HG02642 (cell line): ENCODE measurements around the gene TNRC6B.

Source experiments
- ATAC-seq: cut with Tn5 transposase; IDR thresholded peaks from one replicate; pipeline ENCODE4 v1.9.1; 2021; ENCODE audit warnings: mild to moderate bottlenecking; ENCODE audit not compliant: unreplicated experiment, poor library complexity

The TNRC6B gene

DNA sequence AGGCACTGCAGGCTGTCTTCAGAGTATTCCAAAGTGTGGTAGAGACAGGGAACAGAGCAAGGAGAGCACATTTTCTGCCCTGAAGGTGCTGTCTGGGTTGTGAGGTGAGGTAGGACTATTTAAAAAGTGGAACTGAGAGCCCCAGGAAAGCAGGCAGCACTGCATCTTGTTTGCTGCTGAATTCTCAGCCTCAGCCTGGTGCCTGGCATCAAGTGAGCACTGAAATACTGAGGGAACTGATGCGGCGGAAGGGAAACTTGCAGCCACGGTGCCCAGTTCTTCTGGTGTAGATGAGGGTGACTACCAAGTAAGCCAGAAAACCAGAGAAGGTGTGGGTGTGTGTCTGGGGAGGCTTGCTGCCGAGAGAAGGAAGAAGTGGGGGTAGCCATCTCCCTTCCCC lies 59.5 kb downstream of the TNRC6B start:
- ATAC-seq = no peak

- ATAC-seq = no peak
These were observed 60.2 kb downstream of the TNRC6B start for GRCh38 chr22:40237788-40238424.

DNA sequence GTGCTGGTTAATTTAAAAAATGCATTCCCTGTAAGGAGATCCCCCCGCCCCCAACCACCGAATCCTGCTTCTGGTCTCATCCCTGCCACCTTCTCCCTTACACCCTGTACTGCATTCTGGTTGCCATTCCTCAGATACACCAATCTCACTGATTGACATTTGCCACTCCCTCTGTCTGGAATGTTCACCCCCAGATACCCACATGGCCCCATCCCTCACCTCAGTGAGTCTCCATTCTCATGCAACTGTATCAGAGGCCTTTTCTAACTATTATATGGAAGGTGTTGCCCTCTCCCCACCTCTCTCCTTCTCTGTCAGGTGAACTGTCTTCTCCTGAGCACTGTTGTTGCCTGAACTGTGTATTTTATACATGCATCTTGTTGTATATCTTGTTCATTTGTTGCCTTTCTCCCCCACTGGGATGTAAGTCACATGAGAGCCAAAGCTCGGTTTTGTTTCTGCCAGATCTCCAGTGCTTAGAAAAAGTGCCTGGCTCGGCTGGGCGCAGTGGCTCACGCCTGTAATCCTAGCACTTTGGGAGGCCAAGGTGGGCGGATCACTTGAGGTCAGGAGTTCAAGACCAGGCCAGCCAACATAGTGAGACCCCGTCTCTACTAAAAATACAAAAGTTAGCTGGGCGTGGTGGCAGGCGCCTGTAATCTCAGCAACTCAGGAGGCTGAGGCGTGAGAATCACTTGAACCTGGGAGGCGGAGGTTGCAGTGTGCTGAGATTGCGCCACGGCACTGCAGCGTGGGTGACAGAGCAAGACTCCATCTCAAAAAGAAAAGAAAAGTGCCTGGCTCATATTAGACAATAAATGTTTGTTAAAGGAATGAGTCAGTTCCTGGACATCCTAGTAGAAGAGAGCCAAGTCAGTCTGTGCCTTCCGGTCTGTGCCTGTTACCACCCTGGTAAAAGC lies 61.0 kb downstream of the TNRC6B start:
- no peak for ATAC-seq

- no peak for ATAC-seq
These were observed 61.6 kb downstream of the TNRC6B start for GRCh38 chr22:40239345-40239683.

DNA sequence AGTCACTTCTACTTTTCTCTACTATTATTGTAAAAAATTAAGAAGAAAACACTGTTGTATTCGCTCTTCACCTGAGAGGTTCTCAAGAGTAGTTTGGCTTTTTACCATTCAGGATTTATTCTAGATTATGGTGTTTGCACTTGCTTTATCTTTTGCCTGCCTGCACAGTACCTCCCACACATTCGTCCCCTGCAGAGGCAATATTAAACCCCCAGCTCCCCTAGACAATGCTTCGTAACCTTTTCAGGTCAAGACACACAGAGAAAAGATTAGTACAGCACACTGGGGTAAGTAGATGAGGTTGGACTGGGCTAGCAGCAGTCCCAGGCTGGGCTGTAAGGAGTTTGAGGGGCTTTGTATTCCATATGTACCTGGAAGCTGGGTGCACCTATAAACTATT lies 62.4 kb downstream of the TNRC6B start:
- ATAC-seq = no peak

GRCh38 chr22:40240686-40241085 lies 63.0 kb downstream of the TNRC6B start:
- ATAC-seq = no peak

DNA sequence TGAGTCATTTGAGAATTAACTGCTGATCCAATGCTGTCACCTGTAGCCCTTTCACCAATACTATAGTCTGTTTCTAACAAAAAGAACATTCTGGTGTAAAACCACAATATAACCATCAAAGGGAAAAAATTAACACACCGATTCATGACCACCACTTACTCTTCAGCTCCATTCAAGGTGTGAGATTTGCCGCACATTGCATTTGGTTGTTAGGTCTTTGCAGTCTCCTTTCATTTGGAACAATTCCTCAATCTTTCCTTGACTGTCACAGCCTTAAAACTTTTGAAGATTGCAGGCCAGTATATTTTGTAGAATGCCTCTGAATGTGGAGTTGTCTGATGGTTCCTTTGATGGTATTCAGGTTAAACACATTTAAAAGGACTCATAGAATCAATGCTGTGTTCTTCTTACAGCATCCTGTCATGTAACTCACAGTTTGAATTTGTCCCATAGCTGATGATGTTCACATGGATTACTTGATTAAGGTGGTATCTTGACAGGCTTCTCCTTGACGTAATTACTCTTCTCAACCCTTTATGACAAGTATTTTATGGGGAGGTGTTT lies 63.6 kb downstream of the TNRC6B start:
- no peak for ATAC-seq

DNA sequence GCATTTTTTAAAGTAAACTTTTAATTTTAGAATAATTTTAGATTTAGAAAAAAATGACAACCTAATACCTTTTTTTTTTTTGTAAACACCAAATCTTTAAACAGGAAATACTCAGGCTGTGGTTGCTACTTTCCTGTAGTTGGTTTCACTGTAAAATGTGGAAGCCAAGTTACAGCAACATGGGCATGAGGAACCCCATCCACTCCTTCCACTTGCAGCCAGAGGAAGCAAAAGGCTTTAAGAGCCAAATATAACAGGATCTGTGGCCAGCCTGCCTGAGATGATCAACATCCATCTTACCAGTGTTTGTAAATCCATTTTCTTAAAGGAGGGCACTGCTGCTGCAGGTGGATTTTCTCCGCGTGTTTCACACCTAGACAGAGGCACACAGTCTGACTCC lies 66.2 kb downstream of the TNRC6B start:
- ATAC-seq = no peak

DNA sequence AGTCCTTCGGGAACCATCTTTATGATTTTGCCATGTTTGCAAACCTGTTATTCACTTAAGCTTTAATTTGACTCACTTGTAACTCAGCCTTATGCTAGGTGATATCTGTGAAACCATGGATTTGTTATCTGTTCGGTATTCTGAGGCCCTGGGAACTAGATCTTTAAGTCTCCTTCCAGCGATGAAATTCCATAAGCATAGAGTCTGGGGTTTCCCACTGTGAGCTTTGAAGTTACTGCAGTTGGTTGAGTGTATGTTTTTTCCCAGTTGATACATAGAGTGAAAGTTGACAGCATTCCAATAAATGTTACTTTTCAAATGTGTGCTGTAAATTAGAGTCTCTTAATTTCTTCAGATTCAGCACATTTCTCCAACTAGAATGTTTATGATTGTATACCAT lies 66.9 kb downstream of the TNRC6B start:
- ATAC-seq = no peak

- no peak for ATAC-seq
These were observed 70.3 kb downstream of the TNRC6B start for GRCh38 chr22:40247976-40248375.

DNA sequence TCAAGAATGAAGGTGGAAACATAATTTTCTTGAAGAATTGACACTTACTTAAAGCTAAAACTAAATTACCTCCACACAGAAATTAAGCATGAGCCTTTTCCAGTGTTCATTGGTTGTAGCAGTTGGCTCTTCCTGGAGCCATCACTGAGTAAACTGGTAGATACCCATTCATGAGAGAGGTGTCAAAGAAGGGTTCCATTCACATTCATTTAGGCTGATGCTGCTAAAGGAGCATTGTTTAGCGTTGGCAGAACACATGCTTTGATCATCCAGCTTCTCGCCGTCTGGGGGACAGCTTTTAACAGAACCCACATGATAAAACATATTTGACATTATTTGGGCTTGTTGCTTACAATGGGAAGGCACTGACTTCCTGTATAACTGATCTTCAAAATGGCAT lies 71.6 kb downstream of the TNRC6B start:
- no peak for ATAC-seq

GRCh38 chr22:40250608-40251007 lies 72.9 kb downstream of the TNRC6B start:
- ATAC-seq = no peak

DNA sequence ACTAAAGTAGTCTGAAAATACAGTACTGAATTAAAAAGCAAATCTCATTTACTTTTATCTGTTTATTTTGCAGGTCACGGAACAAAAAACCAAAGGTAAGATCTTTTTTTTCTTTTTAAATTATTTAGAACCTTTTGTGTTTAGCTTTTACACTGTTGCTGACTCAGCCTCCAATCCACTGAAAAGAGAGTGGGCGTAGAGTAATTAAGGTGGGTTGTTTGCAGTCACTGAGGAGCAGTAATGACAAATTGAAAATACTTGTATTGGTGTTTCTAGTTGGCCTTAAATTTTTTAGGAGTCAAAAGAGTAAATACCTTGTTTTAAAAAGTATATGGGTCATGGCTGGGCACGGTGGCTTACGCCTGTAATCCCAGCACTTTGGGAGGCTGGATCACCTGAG lies 73.4 kb downstream of the TNRC6B start:
- no peak for ATAC-seq

DNA sequence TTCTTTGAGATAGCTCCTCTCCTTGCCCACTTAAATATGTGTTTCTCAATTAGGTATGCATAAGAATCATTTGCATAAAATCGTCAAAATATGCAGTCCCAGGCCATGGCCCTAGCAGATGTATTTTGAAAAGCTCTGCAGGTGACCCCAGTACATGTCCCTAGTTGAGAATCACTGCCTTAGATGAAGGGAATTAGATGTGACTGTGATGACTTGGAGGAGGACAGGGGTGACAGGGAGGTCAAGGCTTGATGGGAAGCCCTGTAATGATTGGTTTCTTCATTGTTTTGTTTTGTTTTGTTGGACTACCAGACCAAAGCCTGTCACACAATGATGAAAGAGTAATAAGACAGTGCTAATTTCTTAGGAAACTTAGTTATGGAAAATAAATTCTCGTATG lies 74.4 kb downstream of the TNRC6B start:
- ATAC-seq = no peak

DNA sequence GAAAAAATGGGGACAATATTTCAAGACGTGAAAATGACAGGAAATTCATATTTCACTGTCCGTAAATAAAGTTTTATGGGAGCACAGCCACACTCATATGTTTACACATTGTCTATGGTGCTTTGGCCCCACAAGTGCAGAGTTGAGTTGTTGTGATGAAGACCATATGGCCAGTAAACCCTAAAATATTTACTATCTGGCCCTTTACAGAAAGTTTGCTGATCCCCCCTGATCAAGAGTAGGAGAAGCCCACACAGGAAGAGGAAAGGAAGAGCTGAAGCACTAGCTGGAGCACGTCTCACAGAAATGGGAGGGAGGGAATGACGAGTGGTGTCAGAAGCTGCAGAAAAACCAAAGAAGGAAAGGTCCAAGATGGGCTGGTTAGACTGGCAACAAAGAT lies 78.8 kb downstream of the TNRC6B start:
- no peak for ATAC-seq

- ATAC-seq = no peak
These were observed 80.3 kb downstream of the TNRC6B start for GRCh38 chr22:40258017-40258416.

DNA sequence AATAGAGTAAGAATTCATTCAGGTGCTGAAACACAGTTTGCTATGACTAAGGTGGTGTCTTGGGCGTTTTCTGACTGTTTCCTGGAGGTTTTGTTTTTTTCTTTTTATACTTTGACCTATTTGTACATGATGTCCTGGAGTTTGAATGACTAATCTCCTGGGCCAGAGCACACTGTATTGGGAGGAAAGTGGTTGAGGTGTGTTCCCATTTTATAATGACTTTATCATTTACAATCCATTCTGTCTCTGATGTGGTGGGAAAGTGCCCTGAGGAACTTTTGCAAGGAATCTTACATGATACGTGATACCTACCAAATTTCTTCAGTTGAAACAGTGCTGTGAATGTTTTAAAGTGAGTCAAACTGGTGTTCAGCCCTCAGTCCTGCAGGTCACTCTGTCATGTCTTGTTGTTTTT lies 80.8 kb downstream of the TNRC6B start:
- ATAC-seq = no peak

GRCh38 chr22:40261783-40262182 lies 84.1 kb downstream of the TNRC6B start:
- no peak for ATAC-seq

GRCh38 chr22:40263191-40263590 lies 85.5 kb downstream of the TNRC6B start:
- ATAC-seq = no peak

- ATAC-seq = no peak
These were observed 88.1 kb downstream of the TNRC6B start for GRCh38 chr22:40265783-40266182.

GRCh38 chr22:40270031-40270430 lies 92.3 kb downstream of the TNRC6B start:
- ATAC-seq = no peak
